ENCODE results near the gene SIK3.

Gene SIK3

GRCh38 chr11:117098269-117099232, at the start of gene SIK3:
Gene SIK3 (minus strand): TSS chr11:117098428. CDS start chr11:117098415, 13 bp downstream.
- Histone ChIP-seq H3F3A (ENCODE audit: insufficient read depth, low read length) (peaks cover 15% of the 10 kb centered on the region), H3K27me3 (replicated peaks; ENCODE audit: insufficient read depth, low read length) (no peaks in the 10 kb centered on the region), H2AFZ (ENCODE audit: low read length) (peak within 1 kb of the TSS; percentile 63), H3K4me2 (ENCODE audit: low read depth, low read length) (peak within 1 kb of the TSS; percentile 84), H3K36me3 (replicated peaks; ENCODE audit: insufficient read depth, low read length) (no peaks in the 10 kb centered on the region), H3K4me1 (ENCODE audit: low read length) (peaks cover 21% of the 10 kb centered on the region), H3K4me3 (ENCODE audit: low read length) (peak within 1 kb of the TSS; percentile 92), H3K9me2 (replicated peaks; ENCODE audit: insufficient read depth, low read length) (no peaks in the 10 kb centered on the region), H4K20me1 (ENCODE audit: insufficient read depth, low read length) (peaks cover 3% of the 10 kb centered on the region; the same call in 1 of the 2 replicates), H3K79me2 (ENCODE audit: low read length) (peaks cover 45% of the 10 kb centered on the region), H3K27ac (ENCODE audit: low read length) (peak within 1 kb of the TSS; percentile 76), H3K9ac (ENCODE audit: low read length) (peak within 1 kb of the TSS; percentile 98), H3K9me3 (replicated peaks; ENCODE audit: insufficient read depth, low read length) (no peaks in the 10 kb centered on the region)
- DNase-seq: peak; percentile 97
- no peak for TF ChIP-seq EZH2phosphoT487 (IDR thresholded peaks at IDR 0.05; ENCODE audit: low read length)
- TF ChIP-seq CTCF (IDR thresholded peaks at IDR 0.05; ENCODE audit: low read length): peak; percentile 53

- H3K27ac ChIP-seq (ENCODE audit: low read length): no peak overlapping the region
- DNase-seq: no peak
- H4K20me1 ChIP-seq (ENCODE audit: insufficient read depth, low read length): peaks cover 17% of the 10 kb centered on the region
These were observed 48.3 kb upstream of the SIK3 start for GRCh38 chr11:117146521-117146920.

DNA sequence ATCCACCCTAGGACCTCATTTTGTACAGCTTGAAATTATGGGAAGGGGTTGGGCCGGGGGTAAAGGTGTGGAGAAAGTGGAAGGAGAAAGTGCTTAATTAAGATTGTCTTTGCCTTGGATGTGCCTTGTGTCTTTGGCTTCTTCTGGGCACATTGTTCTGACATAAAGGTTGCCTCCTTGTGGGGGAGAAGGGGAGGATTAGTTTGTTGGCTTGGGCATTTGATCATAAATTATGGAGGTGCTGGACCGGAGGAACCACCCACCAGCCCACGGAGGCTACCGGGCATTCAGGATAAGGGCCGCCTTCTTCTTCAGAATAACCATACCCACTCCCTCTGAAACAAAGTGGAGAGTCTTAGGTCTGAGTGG, 47.1 kb upstream of the SIK3 start:
- peak overlapping the region; percentile 75 for H3K4me3 ChIP-seq (ENCODE audit: low read length)

More at GRCh38 chr11:117146521-117146920, 48.3 kb upstream of the SIK3 start:
- no peak overlapping the region for H3K4me3 ChIP-seq (ENCODE audit: low read length)
- no peak overlapping the region for H2AFZ ChIP-seq (ENCODE audit: low read length)
- H3K27me3 ChIP-seq (replicated peaks; ENCODE audit: insufficient read depth, low read length): no peaks in the 10 kb centered on the region
- H3F3A ChIP-seq (ENCODE audit: insufficient read depth, low read length): peaks cover 12% of the 10 kb centered on the region
- no peaks in the 10 kb centered on the region for H3K9me3 ChIP-seq (replicated peaks; ENCODE audit: insufficient read depth, low read length)
- no peak for TF ChIP-seq CTCF (IDR thresholded peaks at IDR 0.05; ENCODE audit: low read length)
- TF ChIP-seq EZH2 (optimal IDR thresholded peaks at IDR 0.05; ENCODE audit: low read depth, low read length): no peak
- TF ChIP-seq EZH2phosphoT487 (IDR thresholded peaks at IDR 0.05; ENCODE audit: low read length): no peak
- peaks cover 73% of the 10 kb centered on the region for H3K79me2 ChIP-seq (ENCODE audit: low read length)
- 0 out of 2 replicates have a peak, but pooled peaks cover 3% of the 10 kb centered on the region for H3K4me1 ChIP-seq (ENCODE audit: low read length)
- H3K4me2 ChIP-seq (ENCODE audit: low read depth, low read length): no peak overlapping the region
- 0 out of 2 replicates have a peak, but pooled peaks cover 2% of the 10 kb centered on the region for H3K36me3 ChIP-seq (replicated peaks; ENCODE audit: insufficient read depth, low read length)
- no peaks in the 10 kb centered on the region for H3K9me2 ChIP-seq (replicated peaks; ENCODE audit: insufficient read depth, low read length)
- no peak overlapping the region for H3K9ac ChIP-seq (ENCODE audit: low read length)

More for the DNA sequence above, 47.1 kb upstream of the SIK3 start:
- H3K79me2 ChIP-seq (ENCODE audit: low read length): peaks cover 63% of the 10 kb centered on the region
- TF ChIP-seq EZH2 (optimal IDR thresholded peaks at IDR 0.05; ENCODE audit: low read depth, low read length) (no peak), CTCF (IDR thresholded peaks at IDR 0.05; ENCODE audit: low read length) (peak; percentile 28), EZH2phosphoT487 (IDR thresholded peaks at IDR 0.05; ENCODE audit: low read length) (no peak)
- peak overlapping the region; percentile 52; the same call in 1 of the 2 replicates for H3K27ac ChIP-seq (ENCODE audit: low read length)
- DNase-seq: peak; percentile 20
- H3K4me2 ChIP-seq (ENCODE audit: low read depth, low read length): peak overlapping the region; percentile 81
- H3F3A ChIP-seq (ENCODE audit: insufficient read depth, low read length): peaks cover 12% of the 10 kb centered on the region
- H3K9ac ChIP-seq (ENCODE audit: low read length): peak overlapping the region; percentile 69
- no peaks in the 10 kb centered on the region for H3K9me2 ChIP-seq (replicated peaks; ENCODE audit: insufficient read depth, low read length)
- no peaks in the 10 kb centered on the region for H3K9me3 ChIP-seq (replicated peaks; ENCODE audit: insufficient read depth, low read length)
- no peaks in the 10 kb centered on the region for H3K27me3 ChIP-seq (replicated peaks; ENCODE audit: insufficient read depth, low read length)
- no peak overlapping the region for H2AFZ ChIP-seq (ENCODE audit: low read length)
- 0 out of 2 replicates have a peak, but pooled peaks cover 3% of the 10 kb centered on the region for H3K4me1 ChIP-seq (ENCODE audit: low read length)
- H3K36me3 ChIP-seq (replicated peaks; ENCODE audit: insufficient read depth, low read length): 0 out of 2 replicates have a peak, but pooled peaks cover 2% of the 10 kb centered on the region
- peaks cover 17% of the 10 kb centered on the region for H4K20me1 ChIP-seq (ENCODE audit: insufficient read depth, low read length)

Measured in MM.1S (cell line).